Stimulated activated CD8-positive, alpha-beta memory T cell treated with anti-CD3 and anti-CD28 coated beads, Interleukin-7, amount 100 ng/mL, for 4 hours (primary cell): Measurements from ENCODE around the gene CHMP2B.

Experiments
- DNase-seq, 2 donors: peaks; one replicate each; pipeline ENCODE4 v3.0.0-alpha.2; 2020; ENCODE audit warnings: low read depth in 2 of 2

Gene CHMP2B, protein sequence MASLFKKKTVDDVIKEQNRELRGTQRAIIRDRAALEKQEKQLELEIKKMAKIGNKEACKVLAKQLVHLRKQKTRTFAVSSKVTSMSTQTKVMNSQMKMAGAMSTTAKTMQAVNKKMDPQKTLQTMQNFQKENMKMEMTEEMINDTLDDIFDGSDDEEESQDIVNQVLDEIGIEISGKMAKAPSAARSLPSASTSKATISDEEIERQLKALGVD

DNA sequence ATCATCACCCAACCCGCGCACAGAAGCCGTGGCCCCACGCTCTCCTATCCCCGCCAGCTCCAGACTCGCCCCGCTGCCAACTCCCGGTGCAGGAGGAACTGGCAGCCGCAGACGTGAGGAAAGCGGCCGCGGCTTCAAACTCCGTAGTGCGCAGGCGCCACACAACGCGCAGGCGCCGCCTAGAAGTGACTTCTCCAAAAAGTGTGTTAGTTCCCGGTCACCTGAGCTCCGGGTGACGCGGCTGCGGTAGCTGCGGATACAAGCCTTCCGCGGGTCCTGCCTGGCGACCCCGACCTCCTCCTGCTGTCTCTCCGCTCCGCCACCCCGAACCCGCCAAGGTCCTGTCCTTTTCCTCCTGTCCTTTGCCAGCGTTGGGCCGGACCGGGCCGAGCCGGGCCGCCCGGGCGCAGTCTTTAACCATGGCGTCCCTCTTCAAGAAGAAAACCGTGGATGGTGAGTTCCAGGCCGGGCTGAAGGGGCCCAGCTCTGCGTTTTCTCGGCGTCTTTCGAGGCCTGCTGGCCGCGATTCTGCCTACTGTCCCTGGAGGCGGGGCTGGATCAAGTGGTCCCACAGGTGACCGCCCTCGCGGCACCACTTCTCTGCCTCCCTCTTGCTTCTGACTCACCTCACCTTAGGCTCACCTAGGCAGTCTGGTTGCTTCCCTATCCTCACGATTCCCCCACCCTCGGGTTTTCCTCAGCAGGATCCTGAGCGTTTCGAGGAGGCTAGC lies at the start of gene CHMP2B:
CHMP2B (plus strand) TSS at position 206 of the 731 bp plus-strand sequence; CDS start at position 420, 214 bp downstream.
- peak; percentile 82 to 86 for DNase-seq

DNA sequence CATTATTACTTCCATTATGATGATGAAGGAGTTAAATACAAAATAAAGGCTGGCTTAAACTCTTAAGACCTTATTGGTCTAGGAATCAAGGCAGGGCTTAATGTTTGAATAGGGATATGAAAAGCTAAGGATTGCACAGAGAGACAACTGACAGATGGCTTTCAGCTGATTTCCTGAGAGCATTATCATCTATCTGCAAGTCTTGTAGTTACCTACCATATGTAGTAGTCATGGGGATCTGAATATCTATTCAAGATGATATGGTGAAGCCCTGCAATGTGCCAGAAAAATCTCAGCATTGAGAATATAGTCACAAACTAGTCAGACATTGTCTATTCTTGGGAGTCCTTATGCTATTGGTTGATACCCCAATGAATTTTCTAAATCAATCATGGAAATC lies 47.5 kb upstream of the CHMP2B start:
- no peak for DNase-seq

DNA sequence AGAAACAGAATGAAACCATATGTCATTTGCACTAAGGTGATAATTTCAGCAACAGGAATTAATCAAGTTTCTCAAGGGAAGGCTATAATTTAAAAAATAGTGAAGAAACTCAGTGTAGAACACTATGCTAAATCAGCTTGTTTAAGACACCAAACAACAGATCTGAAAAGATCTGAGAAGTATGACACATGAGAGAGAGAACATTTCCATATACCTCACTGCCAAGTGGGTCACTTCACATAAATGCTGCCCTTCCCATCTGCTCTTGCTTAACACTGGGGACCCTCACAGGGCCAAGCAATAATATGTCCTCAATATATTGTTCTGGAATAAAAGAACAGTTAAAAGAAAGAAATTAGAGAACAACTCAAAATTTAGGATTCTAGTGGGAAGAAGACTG lies 45.6 kb upstream of the CHMP2B start:
- DNase-seq, result no peak

DNA sequence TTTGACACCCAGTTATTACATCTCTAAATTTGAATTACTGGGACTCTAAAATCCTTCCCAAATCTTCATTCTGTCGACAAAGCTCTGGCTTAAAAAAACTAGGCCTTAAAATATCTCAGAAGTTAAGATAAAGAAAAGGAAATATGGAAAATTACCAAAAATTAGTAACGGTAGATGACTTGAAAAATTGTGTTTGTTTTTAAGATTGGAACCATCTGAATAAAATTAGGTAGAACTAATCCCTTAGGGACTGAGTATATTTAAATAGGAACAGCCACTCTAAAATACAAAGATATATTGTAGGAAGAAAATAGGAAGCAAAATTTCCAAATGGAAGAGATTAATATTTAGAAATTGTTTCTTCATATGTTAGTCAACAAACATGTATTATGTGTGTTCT lies 45.1 kb upstream of the CHMP2B start:
- DNase-seq, result no peak

DNA sequence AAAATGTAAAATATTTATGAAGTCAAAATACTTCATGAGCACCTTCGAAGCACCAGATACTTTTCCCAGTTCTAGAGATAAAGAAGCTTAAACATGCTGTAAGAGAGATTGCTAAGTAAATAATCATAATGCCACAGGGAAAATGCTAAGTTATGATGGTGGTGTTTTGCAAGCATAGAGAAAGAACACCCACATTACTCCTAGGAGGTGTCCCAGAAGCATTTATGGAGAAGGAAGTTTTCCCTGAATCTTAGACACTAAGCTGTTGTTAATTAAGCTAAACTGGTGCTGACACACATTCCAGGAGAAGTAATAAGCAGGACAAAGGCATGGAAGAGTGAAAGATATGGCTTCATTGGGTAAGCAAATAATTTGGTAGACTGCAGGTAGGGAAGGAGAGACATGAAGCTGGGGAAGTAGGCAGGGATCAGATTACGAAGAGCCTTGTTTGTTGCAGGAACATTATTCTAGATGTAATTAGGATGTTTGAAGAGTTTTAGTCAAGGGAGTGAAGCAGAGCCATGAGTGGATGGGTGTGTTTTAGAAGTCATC lies 40.4 kb upstream of the CHMP2B start:
- DNase-seq, result no peak

DNA sequence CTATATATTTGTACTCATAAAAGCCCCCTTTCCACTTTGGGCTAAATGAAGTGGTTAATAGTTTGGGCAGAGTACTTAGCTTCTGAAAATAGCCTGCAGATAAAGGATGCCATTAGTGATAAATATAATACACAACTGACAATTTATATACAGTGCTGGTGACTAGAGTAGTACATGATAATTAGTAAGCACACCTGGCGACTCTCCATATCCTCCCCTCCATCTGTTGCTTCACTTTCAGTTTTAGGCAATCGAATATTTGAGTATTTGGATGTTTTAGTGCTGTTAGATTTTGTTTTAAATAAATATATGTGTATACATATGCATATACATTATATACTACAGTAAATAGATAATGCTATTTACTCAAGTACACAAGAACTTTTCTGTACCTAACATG lies 35.9 kb upstream of the CHMP2B start:
- DNase-seq, result no peak

DNA sequence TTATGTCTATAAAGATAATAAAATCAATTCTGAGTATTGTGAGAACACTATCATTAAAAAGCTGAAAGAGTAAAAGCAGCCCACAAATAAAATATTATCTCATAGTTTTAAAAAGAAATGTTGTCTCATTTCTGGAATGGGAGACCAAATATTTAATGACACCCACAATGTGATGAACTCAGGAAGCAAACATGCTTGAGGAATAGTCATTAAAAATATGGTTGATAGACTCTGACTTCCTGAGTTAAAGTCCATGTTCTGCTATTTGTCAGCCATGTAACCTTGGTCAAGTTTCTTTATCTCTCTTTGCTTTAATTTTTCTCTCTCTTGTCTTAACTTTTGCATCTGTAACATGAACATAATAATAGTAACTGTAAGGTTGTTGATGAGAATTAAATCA lies 35.5 kb upstream of the CHMP2B start:
- DNase-seq, result no peak

DNA sequence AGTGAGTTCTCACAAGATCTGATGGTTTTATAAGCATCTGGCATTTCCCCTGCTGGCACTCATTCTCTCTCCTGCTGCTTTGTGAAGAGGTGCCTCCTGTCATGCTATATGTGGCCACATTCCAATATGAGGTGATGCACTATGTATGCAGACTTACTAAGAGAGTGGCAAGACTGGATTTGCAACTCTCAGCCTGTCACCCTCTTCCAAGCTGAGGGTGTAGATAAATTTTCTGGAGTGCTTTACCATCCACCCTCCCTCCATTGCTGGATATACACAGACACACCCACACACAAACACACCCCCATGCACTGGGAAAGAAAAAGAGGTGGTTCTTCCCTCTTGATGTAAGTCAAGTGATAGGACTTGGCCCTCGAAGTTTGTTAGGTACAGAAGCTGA lies 30.2 kb upstream of the CHMP2B start:
- DNase-seq, result no peak

DNA sequence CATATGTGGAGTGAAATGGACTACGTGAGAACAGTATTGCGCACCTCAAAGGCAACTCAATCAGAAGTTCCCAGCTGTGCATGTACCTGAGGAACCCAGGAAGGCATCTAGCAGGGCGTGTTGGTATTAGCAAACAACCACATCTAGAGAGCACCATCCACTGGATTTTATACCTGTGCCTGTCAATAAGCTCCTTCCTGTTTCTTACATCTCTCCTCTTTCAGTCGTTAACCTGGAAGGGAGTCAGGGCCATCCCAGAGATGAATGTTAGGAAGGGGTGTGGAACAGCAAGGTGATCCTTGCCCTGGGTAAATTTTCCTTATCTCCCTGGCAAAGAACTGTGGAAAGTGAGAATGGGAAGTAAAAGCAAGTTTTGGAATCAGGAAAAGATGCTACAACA lies 29.6 kb upstream of the CHMP2B start:
- no peak for DNase-seq

DNA sequence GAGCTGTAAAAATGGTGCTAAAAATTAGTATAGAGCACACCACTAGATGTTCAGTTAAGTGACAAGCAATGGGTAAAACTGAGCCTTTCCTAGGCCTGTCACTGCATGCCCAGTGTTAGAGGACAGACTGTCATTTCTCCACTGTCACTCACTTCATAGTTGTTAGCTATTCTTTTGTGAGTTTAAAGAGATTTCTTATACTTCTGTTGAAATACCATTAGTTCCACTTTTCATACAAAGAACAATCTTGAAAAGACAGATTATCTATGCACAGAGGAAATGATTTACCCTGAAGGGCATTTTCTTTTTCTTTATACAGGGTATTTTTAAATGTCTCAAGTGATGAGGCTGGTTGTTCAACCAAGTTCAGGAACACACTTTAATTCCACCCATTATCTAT lies 28.3 kb upstream of the CHMP2B start:
- no peak for DNase-seq

DNA sequence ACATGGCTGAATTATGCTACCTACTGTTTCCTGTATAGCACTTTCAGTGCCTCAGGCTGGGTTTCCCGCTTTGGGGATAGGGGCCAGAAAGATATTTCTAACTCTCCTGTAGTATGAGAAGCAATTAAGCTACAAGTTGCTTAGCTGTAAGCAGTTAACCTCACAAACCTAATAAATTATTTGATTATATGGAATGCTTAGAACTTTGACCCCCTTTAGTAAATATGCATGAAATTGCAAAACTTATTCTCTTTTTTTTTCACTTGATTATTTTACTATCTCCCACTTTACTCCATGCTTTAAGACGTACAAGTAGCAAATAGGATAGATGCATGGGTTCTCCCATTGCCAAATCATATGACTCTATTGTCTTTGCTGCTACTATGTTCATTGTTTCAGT lies 27.5 kb upstream of the CHMP2B start:
- no peak for DNase-seq

DNA sequence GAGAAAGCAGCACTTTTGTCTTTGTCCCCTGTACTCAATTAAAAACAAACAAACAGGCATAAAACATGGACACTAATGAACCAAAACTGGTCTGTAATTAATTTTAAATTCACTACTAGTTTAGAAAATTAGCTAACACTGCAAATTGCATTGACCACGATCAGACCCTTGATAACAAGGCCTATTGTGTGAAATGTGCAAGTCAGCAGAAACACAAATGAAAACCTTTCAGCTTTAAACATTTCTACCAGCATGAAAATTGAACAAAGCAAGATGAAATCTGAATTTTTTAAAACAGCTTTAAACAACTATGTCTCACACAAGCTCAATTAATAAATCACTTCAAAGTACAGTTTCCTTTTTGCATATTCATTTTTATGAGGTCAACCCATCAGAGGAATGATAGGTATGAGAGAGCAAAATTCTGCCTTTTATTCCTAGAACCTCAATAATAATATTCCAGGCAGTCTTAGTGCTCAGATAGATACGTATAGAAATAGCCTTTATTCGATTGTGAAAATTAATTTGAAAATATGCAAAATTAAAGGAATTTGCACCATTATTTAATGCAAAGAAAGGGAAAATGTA lies 27.0 kb upstream of the CHMP2B start:
- DNase-seq, result no peak

DNA sequence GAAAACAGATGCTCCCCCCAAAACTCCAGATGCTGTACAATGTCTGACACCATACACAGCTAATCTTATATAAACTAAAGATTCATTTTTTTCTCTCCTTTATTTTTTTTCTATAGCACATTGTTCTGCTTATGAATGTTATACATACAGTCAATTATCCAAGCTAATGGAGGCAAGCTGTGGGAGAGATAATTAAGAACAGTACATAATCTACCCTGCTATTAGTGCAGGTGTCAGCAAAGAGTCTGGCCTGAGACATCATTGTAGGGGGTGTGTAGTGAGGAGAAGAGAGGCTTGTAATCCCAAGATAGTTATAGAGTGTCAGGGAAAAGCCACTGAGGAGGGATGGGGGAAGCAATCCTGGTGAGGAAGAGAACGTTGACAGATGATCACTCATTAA lies 25.4 kb upstream of the CHMP2B start:
- DNase-seq, result no peak

DNA sequence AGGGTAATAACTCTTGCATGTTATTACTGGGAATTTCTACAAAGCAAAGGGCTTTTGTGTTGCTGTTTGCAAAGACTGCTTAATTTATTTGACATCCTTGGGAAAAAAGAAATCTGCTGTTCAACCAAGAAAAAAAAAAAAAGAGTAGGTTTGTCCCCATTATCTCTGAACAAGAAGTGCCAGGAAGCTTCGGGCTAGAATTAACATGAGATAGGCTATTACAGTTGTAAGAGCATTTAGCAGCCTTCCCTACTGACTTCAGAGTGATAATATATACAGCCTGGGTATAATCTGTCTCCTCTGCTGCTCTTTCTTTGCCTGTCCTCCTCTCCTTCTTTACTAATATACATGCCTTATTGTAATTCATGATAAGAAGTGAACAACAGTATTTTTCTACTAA lies 23.3 kb upstream of the CHMP2B start:
- DNase-seq, result no peak

DNA sequence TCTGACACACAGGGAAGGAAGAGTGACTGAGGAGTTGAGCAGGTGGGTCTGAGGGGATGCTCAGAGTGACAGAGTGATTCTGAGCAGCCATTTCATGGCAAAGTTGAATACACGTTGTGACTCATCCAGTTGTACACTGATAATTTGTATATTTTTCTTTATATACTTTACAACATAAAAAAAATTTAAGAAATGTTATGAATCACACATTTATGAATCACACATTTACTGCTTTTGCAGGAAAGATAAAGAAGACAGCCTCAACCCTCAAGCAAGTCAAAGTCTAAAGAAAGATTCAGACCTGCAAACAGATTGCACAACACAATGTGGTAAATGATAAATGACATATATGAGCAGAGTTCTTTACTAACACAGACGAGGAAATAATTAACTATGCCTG lies 21.0 kb upstream of the CHMP2B start:
- no peak for DNase-seq

DNA sequence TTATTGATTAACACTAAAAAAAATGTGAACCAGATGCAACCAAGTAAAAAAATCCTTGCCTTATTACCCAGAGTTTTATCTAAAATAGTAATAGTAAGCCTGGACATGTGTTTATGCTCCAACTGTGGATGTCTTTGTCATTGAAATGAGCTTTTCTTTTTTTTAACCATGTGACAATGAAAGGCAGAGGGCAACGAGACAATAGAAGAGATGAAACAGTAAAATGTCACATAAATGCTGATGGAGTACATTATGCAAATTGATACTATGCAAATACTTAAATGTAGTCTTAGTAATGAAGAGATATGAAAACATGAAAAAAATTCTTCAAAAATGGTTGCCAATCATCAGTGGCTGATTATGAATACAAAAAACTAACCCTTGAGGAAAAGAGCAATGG lies 20.5 kb upstream of the CHMP2B start:
- no peak for DNase-seq

DNA sequence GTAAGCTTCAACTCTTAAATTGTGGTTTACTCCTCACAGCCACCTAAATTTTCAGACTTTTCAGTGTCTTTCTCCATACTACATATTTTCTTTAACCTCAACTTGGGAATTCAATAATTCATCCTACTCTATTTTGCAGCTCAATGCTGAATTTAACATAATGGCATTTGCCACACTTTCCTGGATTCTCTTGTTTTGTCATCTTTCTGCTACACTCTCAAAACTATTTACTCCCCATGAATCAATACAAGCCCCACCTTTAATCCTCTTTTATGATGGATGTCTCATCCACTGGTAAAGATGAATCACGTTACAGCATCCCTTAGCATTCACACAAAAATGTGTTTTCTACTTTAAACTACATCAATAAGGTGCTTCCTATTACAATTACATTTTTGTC lies 19.6 kb upstream of the CHMP2B start:
- no peak for DNase-seq

DNA sequence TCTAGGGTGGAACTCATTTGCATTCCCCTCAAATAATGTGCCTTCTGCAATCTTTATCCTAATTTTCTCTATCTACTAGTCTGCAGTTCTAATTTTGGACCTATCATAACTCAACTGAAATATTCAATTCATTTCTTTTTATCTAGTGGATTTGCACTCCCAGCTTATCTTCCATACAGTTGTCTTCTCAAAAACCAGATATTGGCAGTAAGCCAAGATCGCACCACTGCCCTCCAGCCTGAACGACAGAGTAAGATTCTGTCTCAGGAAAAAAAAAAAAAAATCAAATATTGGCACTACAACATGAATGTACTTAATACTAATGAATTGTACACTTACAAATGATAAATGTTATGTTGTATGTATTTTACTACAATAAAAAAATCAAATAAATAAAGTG lies 18.0 kb upstream of the CHMP2B start:
- no peak for DNase-seq

DNA sequence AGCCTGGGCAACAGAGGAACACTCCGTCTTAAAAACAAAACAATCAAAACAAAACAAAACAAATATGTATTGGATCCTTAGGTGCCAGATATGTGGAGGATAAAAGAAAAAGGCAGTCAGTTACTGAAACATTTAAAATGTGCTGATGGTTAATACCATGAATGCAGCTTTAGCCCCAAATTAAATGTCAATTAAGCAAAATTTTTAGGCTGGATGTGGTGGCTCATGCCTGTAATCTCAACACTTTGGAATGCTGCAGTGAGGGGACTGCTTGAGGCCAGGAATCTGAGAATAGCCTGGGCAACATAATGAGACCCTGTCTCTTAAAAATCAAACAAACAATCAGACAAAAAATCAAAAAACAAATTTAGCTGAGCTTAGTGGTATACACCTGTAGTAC lies 8.5 kb upstream of the CHMP2B start:
- no peak for DNase-seq

DNA sequence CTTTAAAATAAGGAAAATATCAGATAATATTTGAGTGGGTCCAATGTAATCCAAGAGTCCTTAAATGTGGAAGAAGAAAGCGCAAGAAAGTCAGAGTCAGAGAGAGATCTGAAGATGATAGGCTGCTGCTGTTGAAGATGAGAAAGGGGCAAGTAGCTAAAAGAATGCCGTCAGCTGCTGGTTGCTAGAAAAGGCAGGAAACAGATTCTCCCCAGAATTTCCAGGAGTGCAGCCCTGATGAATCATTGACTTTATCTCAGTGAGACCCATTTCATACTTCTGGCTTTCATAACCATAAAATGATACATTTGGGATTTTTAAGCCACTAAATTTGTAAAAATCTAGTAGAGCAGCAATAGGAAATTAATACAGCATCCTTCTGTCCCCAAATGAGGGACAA lies 7.5 kb upstream of the CHMP2B start:
- no peak for DNase-seq

DNA sequence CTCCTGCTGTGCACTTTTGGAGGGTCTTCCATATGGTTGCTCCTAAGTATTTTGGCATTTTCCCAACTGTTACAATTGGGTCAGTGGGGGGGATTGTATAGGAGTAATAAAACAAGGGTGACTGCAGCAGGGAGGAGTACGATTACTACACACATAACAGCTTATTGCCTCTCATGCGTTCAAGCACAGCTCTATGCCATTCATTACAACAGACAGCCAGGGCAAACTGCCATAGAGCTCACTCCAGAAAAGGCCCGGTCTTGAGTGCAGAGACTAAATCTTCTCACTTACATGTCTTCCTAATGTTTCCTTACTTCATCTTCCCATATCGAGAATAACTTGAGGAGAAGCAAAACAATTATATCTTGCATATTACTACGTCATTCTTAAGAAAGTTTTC lies 1.4 kb upstream of the CHMP2B start:
- DNase-seq, result no peak

DNA sequence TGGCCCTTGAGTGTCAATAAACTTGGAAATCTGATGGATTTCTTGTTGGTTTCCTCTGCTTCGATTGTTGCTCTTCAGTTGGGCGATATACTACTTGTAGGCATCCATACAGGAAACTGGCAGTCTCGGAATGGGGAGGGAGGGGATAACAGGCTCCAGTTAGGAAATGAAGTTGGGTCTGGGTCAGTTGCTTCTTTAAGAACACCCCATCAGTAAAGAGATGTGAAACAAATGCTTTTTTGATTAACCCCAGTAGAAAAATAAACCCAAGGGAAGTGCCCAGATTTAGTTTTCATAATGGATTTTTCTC lies 681 bp downstream of the CHMP2B start:
- no peak for DNase-seq

DNA sequence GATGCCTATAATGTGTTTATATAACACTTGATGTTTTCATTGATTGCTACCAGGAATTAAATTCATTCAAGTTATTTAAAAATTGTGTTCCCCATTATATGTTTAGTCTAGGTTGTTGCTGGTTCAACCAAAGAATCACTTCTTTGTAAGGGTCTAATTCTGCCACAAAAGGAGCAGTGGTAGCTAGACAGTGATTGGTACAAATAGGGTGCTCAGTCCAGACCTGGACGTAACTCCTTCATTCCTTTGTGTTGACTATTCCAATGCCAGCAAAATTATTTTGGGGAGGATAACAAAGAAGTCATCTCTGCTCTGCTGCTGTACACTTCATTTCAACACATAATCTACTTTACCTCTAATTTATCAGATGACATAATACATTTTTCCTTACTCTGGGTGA lies 1.2 kb downstream of the CHMP2B start:
- DNase-seq, result no peak
